Hepatocyte (in vitro differentiated cells): ENCODE results near the gene TET1. TPM values are rescaled to one million over a fixed set of nuclear protein-coding genes. Genes with fewer than 3 reads are reported as not detected.

Experiments used
- DNase-seq: peaks from one replicate; pipeline ENCODE4 v3.0.0-alpha.2; 2016; ENCODE audit warnings: low spot score
- H2AFZ ChIP-seq: fragments of 200-600 bp; sonication (generic); 2 replicates; pipeline ENCODE4 v1.6.0; 2016; ENCODE audit warnings: antibody characterized with exemption, mild to moderate bottlenecking
- H3K27ac ChIP-seq: fragments of 200-600 bp; sonication (generic); 2 replicates; pipeline ENCODE4 v1.5.1; 2016; ENCODE audit warnings: mild to moderate bottlenecking
- H3K27me3 ChIP-seq: fragments of 200-600 bp; sonication (generic); 2 replicates; pipeline ENCODE4 v1.6.1; 2016
- H3K36me3 ChIP-seq: fragments of 200-600 bp; sonication (generic); replicated peaks from 2 replicates; pipeline ENCODE4 v1.5.1; 2016; ENCODE audit warnings: low read depth; ENCODE audit not compliant: insufficient read depth
- H3K4me1 ChIP-seq: fragments of 200-600 bp; sonication (generic); 2 replicates; pipeline ENCODE4 v1.5.1; 2016; ENCODE audit warnings: mild to moderate bottlenecking, moderate library complexity; ENCODE audit not compliant: insufficient read depth
- H3K4me2 ChIP-seq: fragments of 200-600 bp; sonication (generic); 2 replicates; pipeline ENCODE4 v1.6.0; 2016
- H3K4me3 ChIP-seq: fragments of 200-600 bp; sonication (generic); 2 replicates; pipeline ENCODE4 v1.5.1; 2016; ENCODE audit warnings: mild to moderate bottlenecking
- H3K79me2 ChIP-seq: fragments of 200-600 bp; sonication (generic); 2 replicates; pipeline ENCODE4 v1.6.0; 2017; ENCODE audit warnings: mild to moderate bottlenecking
- H3K9me2 ChIP-seq: fragments of 200-600 bp; sonication (generic); replicated peaks from 2 replicates; pipeline ENCODE4 v1.6.0; 2017; ENCODE audit warnings: mild to moderate bottlenecking; ENCODE audit not compliant: insufficient read depth
- H3K9me3 ChIP-seq: fragments of 200-600 bp; sonication (generic); 2 replicates; pipeline ENCODE4 v1.5.1; 2016; ENCODE audit warnings: low read depth, mild to moderate bottlenecking
- H4K20me1 ChIP-seq: fragments of 200-600 bp; sonication (generic); 2 replicates; pipeline ENCODE4 v1.6.0; 2016; ENCODE audit warnings: mild to moderate bottlenecking; ENCODE audit not compliant: insufficient read depth, poor library complexity, severe bottlenecking
- CTCF ChIP-seq: fragments of 200-600 bp; sonication (generic); IDR thresholded peaks from 2 replicates; pipeline ENCODE4 v1.5.1; 2016; ENCODE audit warnings: antibody characterized with exemption, mild to moderate bottlenecking; ENCODE audit not compliant: poor library complexity
- EZH2 ChIP-seq: fragments of 200-600 bp; sonication (generic); IDR thresholded peaks from 2 replicates; pipeline ENCODE4 v1.6.1; 2016; ENCODE audit warnings: antibody characterized with exemption, mild to moderate bottlenecking, borderline replicate concordance
- EZH2phosphoT487 ChIP-seq: fragments of 200-600 bp; sonication (generic); IDR thresholded peaks from one replicate; pipeline ENCODE4 v1.6.1; 2018; ENCODE audit warnings: antibody characterized with exemption, mild to moderate bottlenecking, low read depth, moderate library complexity; ENCODE audit not compliant: unreplicated experiment, severe bottlenecking
- WGBS: methylation state at CpG from one replicate; pipeline ENCODE4 v1.1.6; 2016; ENCODE audit warnings: low lambda C conversion rate; ENCODE audit errors: missing lambda C conversion rate; 5-methylcytosine and 5-hydroxymethylcytosine counted together
- polyA plus RNA-seq: library from polyadenylated mRNA; unstranded; fragments of >200 nt; fragmentation: Nextera tagmentation; extraction: Ambion mirVana; gene quantifications from 2 replicates; pipeline ENCODE4 v1.2.1, GENCODE V29; 2016
- total RNA-seq: library from RNA; depleted of rRNA; stranded (reverse); fragments of >200 nt; gene quantifications from 2 replicates; pipeline ENCODE4 v1.2.3, GENCODE V29; 2014

The TET1 gene
- total and polyA plus RNA-seq, 2 experiments from 2014 or later = 2.4 to 13.6 TPM

GRCh38 chr10:68684413-68684812 is 124.3 kb downstream of the TET1 start:
- no peak for DNase-seq
- Histone ChIP-seq H3K36me3 (no peaks in the 10 kb centered on the region), H4K20me1 (no peaks in the 10 kb centered on the region), H3K4me3 (no peak overlapping the region), H3K9me2 (no peaks in the 10 kb centered on the region), H3K79me2 (no peaks in the 10 kb centered on the region), H3K27ac (no peak overlapping the region), H3K9me3 (no peaks in the 10 kb centered on the region), H3K4me1 (no peaks in the 10 kb centered on the region), H3K27me3 (no peaks in the 10 kb centered on the region), H3K4me2 (no peak overlapping the region), H2AFZ (no peak overlapping the region)
- 99% methylated on average over 3 of the region's 3 CpGs for WGBS
- TF ChIP-seq EZH2phosphoT487 (no peak), EZH2 (no peak), CTCF (no peak)

GRCh38 chr10:68696018-68696417 is 135.9 kb downstream of the TET1 start:
- no peak overlapping the region for H3K4me3 ChIP-seq

GRCh38 chr10:68697106-68697505 is 137.0 kb downstream of the TET1 start:
- Histone ChIP-seq H4K20me1 (no peaks in the 10 kb centered on the region), H2AFZ (no peak overlapping the region), H3K4me3 (no peak overlapping the region), H3K4me2 (no peak overlapping the region), H3K79me2 (no peaks in the 10 kb centered on the region), H3K36me3 (no peaks in the 10 kb centered on the region), H3K27ac (no peak overlapping the region), H3K4me1 (no peaks in the 10 kb centered on the region), H3K27me3 (no peaks in the 10 kb centered on the region), H3K9me3 (no peaks in the 10 kb centered on the region), H3K9me2 (no peaks in the 10 kb centered on the region)
- 100% methylated on average over 1 of the region's 1 CpG for WGBS
- TF ChIP-seq EZH2 (no peak), EZH2phosphoT487 (no peak), CTCF (no peak)
- DNase-seq = no peak

More at GRCh38 chr10:68696018-68696417, 135.9 kb downstream of the TET1 start:
- H3K4me1 ChIP-seq = no peaks in the 10 kb centered on the region
- TF ChIP-seq CTCF (no peak), EZH2phosphoT487 (no peak), EZH2 (no peak)
- H3K4me2 ChIP-seq = no peak overlapping the region
- WGBS = 95% methylated on average over 1 of the region's 1 CpG
- no peak overlapping the region for H2AFZ ChIP-seq
- DNase-seq = no peak
- no peaks in the 10 kb centered on the region for H3K27me3 ChIP-seq
- no peaks in the 10 kb centered on the region for H3K9me2 ChIP-seq
- H3K27ac ChIP-seq = no peak overlapping the region
- no peaks in the 10 kb centered on the region for H3K79me2 ChIP-seq
- no peaks in the 10 kb centered on the region for H3K36me3 ChIP-seq
- no peaks in the 10 kb centered on the region for H3K9me3 ChIP-seq
- H4K20me1 ChIP-seq = no peaks in the 10 kb centered on the region

GRCh38 chr10:68700197-68700596 is 140.1 kb downstream of the TET1 start:
- Histone ChIP-seq H3K27me3 (no peaks in the 10 kb centered on the region), H3K9me2 (no peaks in the 10 kb centered on the region), H3K4me1 (no peaks in the 10 kb centered on the region), H3K27ac (no peak overlapping the region), H3K79me2 (no peaks in the 10 kb centered on the region), H2AFZ (no peak overlapping the region), H3K4me3 (no peak overlapping the region), H4K20me1 (no peaks in the 10 kb centered on the region), H3K36me3 (no peaks in the 10 kb centered on the region), H3K9me3 (no peaks in the 10 kb centered on the region), H3K4me2 (no peak overlapping the region)
- TF ChIP-seq CTCF (no peak), EZH2 (no peak)
- 69% methylated on average over 1 of the region's 1 CpG for WGBS
- DNase-seq = no peak
